HUES48 (cell line): ENCODE measurements around the gene U2AF2.

Experiments
- H3K27ac ChIP-seq: one replicate; pipeline ENCODE4 v1.7.0; 2013; ENCODE audit warnings: low read depth, low read length, inconsistent platforms
- H3K27me3 ChIP-seq: 2 replicates; pipeline ENCODE4 v1.6.1; 2013; ENCODE audit warnings: mild to moderate bottlenecking, low read length; ENCODE audit not compliant: control insufficient read depth, insufficient read depth
- H3K36me3 ChIP-seq: 2 replicates; pipeline ENCODE4 v1.6.1; 2013; ENCODE audit warnings: low read length; ENCODE audit not compliant: control insufficient read depth, insufficient read depth
- H3K4me1 ChIP-seq: 2 replicates; pipeline ENCODE4 v1.6.1; 2013; ENCODE audit warnings: mild to moderate bottlenecking, low read length; ENCODE audit not compliant: control insufficient read depth, insufficient read depth
- H3K4me3 ChIP-seq: 2 replicates; pipeline ENCODE4 v1.5.1; 2013; ENCODE audit warnings: mild to moderate bottlenecking, low read depth, low read length
- H3K9ac ChIP-seq: 2 replicates; pipeline ENCODE4 v1.6.1; 2013; ENCODE audit warnings: mild to moderate bottlenecking, low read depth, low read length, moderate library complexity
- H3K9me3 ChIP-seq: 2 replicates; pipeline ENCODE4 v1.6.1; 2013; ENCODE audit warnings: low read length; ENCODE audit not compliant: control insufficient read depth, insufficient read depth

U2AF2 gene

DNA sequence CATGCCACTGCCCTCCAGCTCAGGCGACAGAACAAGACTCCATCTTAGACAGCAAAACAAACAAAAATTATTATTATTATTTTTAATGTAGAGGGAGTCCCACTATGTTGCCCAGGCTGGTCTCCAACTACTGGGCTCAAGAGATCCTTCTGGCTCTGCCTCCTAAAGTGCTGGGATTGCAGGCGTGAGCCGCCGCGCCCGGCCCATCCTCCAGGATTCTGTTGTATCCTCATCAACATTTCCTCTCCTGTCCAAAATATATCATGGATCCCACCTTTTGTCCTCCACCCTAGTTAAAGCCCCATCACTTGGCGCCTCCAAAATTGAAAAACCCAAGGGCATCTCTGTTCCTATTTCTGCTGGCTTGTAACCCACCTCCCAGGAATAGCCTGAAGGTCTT, 31.7 kb upstream of the U2AF2 start:
- no peak overlapping the region for H3K9ac ChIP-seq
- H3K9me3 ChIP-seq = no peaks in the 10 kb centered on the region
- H3K27me3 ChIP-seq = no peaks in the 10 kb centered on the region
- H3K4me1 ChIP-seq = no peaks in the 10 kb centered on the region
- H3K27ac ChIP-seq = no peak overlapping the region
- peaks cover 13% of the 10 kb centered on the region for H3K36me3 ChIP-seq
- no peak overlapping the region for H3K4me3 ChIP-seq

DNA sequence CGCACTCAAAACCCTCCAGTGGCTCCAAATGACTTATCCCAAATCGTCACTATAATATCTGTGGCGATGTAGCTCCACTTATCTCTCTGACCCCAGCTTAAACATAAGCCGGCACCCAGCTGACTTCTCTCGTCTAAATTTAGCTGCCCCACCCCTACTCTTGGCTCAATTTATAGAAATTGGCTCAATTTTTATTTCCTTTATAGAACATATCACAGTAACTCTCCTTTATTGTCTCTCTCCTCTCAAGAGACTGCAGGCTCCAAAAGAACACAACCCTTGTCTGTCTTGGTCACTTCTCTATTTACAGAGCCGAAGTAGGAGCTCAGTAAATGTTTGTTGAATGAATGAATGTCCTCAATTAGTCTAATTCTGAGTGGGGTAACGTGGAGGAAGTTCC, 31.3 kb upstream of the U2AF2 start:
- Histone ChIP-seq H3K4me3 (peak overlapping the region; percentile 45), H3K9ac (no peak overlapping the region), H3K36me3 (peaks cover 13% of the 10 kb centered on the region), H3K9me3 (no peaks in the 10 kb centered on the region), H3K27me3 (no peaks in the 10 kb centered on the region), H3K27ac (no peak overlapping the region), H3K4me1 (no peaks in the 10 kb centered on the region)

DNA sequence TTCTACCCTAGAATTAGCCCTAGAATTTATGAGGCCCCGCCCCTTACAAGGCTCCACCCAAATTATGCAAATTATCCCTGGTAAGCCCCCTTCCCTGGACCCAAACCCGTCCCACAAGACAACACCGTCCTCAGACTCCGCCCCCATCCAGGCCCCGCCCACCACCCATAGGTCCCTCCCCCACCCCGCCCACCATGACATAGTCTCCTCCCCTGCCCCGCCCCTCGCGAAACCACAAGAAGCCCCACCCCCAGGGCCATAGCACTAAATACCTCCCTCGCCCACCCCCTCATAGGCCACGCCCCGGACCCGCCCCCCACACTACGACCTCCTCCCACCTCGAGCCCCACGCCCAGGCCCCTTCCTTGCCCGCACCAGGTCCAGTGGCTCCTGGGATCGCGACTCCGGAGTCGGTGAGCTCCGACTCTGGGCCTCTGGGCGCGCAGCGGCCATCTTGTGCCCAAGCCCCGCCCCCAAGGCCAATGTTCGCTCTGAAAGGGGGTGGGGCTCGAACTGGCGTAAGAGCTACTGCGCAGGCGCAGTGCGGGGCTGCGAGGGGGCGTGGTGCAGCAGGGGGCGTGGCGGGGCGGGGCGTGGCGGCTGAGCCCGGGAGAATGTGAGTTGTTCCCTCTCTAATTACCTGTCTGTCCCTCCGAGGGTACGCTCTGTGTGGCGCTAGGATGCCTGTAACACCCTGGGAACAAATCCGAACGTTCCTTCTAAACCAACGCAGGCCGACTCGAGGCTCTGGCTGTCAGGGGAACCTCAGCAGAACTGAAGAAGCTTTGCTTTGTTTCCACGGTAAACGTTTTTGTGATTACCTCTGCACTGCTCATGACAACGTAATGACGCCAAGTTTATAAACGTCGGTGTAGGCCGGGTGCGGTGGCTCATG, 30.5 kb upstream of the U2AF2 start, which contains the start of gene ZNF784:
Gene ZNF784 (minus strand): TSS at position 458 of the 895 bp plus-strand sequence. CDS start 5 bp downstream, at position 453.
- peak within 1 kb of the TSS; percentile 98 for H3K27ac ChIP-seq
- H3K27me3 ChIP-seq = no peaks in the 10 kb centered on the region
- H3K4me3 ChIP-seq = peak within 1 kb of the TSS; percentile 69
- no peaks in the 10 kb centered on the region for H3K9me3 ChIP-seq
- H3K36me3 ChIP-seq = peaks cover 13% of the 10 kb centered on the region
- H3K4me1 ChIP-seq = no peaks in the 10 kb centered on the region
- H3K9ac ChIP-seq = no peak within 1 kb of the TSS

DNA sequence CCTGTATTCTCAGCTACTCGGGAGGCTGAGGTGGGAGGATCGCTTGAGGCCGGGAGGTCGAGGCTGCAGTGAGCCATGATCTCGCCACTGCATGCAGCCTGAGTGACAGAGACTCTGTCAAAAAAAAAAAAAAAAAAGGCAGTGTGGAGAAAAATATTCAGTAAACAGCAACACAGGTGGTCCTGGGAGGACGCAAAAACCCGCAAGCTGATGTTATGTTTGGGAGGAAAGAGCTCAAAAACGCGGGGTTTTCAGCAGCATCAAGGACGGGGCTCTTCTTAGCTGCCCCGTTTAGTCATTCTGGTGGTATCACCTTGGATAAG, 29.9 kb upstream of the U2AF2 start:
- peak overlapping the region; percentile 98 for H3K27ac ChIP-seq
- H3K27me3 ChIP-seq = no peaks in the 10 kb centered on the region
- H3K36me3 ChIP-seq = peaks cover 13% of the 10 kb centered on the region
- H3K9me3 ChIP-seq = no peaks in the 10 kb centered on the region
- no peak overlapping the region for H3K9ac ChIP-seq
- peak overlapping the region; percentile 69 for H3K4me3 ChIP-seq
- no peaks in the 10 kb centered on the region for H3K4me1 ChIP-seq

DNA sequence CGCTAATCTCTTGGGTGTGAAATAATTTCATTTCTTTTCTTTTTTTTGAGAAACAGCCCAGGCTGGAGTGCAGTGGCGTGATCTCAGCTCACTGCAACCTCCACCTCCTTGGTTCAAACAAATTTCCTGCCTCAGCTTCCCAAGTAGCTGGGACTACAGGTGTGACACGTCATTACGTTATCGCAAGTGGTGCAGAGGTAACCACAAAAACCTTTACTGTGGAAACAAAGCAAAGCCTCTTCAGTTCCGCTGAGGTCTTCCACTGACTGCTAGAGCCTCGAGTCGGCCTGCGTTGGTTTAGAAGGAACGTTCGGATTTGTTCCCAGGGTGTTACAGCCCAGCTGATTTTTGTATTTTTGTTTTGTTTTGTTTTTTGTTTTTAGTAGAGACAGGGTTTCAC, 28.5 kb upstream of the U2AF2 start:
- H3K4me3 ChIP-seq = no peak overlapping the region
- H3K4me1 ChIP-seq = no peaks in the 10 kb centered on the region
- no peaks in the 10 kb centered on the region for H3K27me3 ChIP-seq

DNA sequence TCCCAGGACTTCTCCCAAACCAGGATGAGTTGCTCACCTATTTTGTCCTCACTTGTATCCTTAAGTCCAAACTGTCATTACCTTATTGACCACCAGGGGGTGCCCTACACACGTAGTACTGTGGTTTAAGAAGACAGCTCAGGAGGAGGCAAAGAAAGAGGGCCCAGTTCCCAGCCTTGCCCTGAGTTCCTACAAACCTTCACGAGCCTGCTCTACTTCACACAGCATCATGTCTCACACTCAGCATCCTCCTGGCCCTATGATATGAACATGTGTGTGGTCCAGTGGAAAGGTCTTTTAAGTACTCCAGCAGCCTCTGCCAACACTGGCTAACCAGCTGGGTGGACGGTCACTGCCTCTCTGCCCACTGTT, 22.4 kb upstream of the U2AF2 start:
- Histone ChIP-seq H3K9me3 (no peaks in the 10 kb centered on the region), H3K4me1 (peaks cover 6% of the 10 kb centered on the region), H3K4me3 (no peak overlapping the region), H3K27ac (no peak overlapping the region), H3K9ac (no peak overlapping the region), H3K36me3 (no peaks in the 10 kb centered on the region), H3K27me3 (no peaks in the 10 kb centered on the region)

More for the DNA sequence above, 28.5 kb upstream of the U2AF2 start:
- no peak overlapping the region for H3K27ac ChIP-seq
- H3K9ac ChIP-seq = no peak overlapping the region
- peaks cover 4% of the 10 kb centered on the region; the same call in 1 of the 2 replicates for H3K36me3 ChIP-seq
- no peaks in the 10 kb centered on the region for H3K9me3 ChIP-seq

DNA sequence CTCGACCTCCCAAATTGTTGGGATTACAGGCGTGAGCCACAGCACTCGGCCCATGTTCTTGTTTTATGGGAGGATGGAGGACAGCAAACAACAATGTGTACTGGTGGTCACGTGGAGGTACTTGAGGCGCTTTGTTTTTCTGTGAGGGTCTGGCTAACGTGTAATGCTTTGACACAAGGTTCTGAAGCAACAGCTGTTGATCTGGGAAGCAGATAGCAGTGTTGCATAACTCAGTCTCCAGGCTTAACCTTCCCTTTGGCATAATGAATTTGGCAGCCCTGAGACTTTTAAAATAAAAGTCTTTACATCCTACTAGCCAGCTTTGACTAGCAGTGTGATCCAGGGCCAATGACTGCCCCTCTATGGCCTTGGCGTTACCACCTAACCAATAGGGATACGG, 21.0 kb upstream of the U2AF2 start:
- no peak overlapping the region for H3K27ac ChIP-seq
- H3K36me3 ChIP-seq = no peaks in the 10 kb centered on the region
- H3K27me3 ChIP-seq = no peaks in the 10 kb centered on the region
- peaks cover 6% of the 10 kb centered on the region for H3K4me1 ChIP-seq
- no peaks in the 10 kb centered on the region for H3K9me3 ChIP-seq
- no peak overlapping the region for H3K4me3 ChIP-seq
- H3K9ac ChIP-seq = no peak overlapping the region

DNA sequence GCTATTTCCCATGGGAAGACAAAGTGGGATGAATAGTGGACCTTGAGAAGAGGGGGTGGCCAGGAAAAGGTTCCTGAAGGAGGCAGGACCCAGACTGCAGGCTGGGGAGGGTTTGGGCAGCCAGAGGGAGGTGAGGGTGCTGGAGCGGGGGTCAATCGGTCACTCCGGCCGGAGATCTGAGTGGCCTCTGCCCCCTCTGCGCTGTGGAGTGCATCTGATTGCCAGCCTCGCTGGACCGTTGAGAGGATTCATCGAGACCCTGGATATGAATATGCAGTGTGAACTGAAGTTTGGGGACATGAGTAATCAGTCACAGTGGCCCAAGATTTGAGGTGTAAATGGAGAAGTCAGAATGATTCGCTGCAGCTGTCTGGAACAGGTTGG, 19.5 kb upstream of the U2AF2 start:
- Histone ChIP-seq H3K9me3 (no peaks in the 10 kb centered on the region), H3K27me3 (no peaks in the 10 kb centered on the region), H3K4me1 (peaks cover 8% of the 10 kb centered on the region), H3K27ac (peak overlapping the region; percentile 63), H3K4me3 (peak overlapping the region; percentile 88), H3K9ac (peak overlapping the region; percentile 91), H3K36me3 (no peaks in the 10 kb centered on the region)

DNA sequence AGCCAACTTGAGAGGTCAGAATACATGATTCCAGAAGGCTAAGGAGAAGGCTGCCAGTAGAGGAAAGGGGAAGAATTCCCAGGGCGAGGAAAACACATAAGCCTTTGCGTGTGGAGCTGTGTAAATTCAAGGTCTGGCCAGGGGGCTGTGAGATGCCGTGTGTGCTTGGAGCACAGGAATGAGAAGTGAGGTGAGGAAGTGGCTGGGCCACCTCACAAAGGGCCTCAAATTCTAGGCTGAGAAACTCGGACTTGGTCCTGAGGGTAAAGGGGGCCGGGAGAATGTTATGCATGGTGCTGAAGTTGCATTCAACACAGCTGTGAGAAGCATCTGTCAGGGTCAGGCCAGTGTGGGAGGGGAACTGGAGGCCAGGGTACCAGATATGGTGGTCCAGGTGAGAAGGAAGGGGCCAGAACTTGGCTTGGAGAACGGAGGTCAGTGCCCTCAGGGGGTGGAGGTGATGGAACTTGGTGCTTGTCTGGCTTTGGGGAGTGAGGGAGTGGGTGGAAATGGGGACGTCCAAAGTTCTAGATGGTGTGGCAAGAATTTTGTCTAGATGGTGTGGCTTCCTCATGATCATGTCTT, 18.9 kb upstream of the U2AF2 start:
- no peaks in the 10 kb centered on the region for H3K36me3 ChIP-seq
- peak overlapping the region; percentile 91 for H3K9ac ChIP-seq
- H3K4me3 ChIP-seq = peak overlapping the region; percentile 88
- H3K9me3 ChIP-seq = no peaks in the 10 kb centered on the region
- no peaks in the 10 kb centered on the region for H3K27me3 ChIP-seq
- H3K4me1 ChIP-seq = peaks cover 9% of the 10 kb centered on the region
- H3K27ac ChIP-seq = no peak overlapping the region

DNA sequence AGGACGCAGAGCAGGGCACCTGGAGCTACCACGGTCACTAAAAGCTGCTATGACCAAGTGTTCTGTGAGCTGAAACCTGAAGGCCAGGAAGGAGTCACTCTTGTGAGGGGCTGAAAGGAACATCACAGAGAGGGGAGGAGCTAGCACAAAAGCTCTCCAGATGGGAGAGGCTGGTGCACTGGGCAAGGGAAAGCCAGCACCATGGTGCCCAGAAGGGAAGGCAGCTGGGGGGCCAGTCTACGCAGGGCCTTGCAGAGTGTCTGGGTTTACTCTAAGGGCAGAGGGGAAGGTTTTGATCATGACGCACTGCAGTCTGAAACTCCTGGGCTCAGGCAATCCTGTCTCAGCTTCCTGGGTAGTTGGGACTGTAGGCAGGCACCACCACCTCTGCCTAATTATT, 18.1 kb upstream of the U2AF2 start:
- Histone ChIP-seq H3K27me3 (no peaks in the 10 kb centered on the region), H3K4me1 (peaks cover 9% of the 10 kb centered on the region), H3K9ac (no peak overlapping the region), H3K27ac (no peak overlapping the region), H3K4me3 (no peak overlapping the region), H3K36me3 (no peaks in the 10 kb centered on the region), H3K9me3 (no peaks in the 10 kb centered on the region)

DNA sequence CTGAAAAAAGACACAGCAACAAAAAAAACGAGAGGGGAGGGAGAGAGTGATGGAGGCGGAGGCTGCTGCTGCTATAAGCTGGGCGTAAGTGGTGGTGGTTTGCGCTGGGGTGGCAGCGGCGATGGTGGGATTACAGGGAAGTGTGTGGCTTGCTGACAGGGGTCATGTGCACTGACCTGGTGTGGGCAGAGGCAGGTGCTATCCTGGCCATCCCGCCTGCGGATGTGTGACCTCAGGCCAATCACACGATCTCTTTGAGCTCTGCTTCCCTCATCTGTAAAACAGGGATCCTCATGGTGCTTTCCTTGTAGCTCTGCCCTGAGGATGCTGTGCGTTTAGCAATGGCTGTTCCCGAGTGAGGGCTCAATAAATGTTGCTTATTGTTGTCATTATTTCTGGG, 17.3 kb upstream of the U2AF2 start:
- Histone ChIP-seq H3K4me1 (peaks cover 9% of the 10 kb centered on the region), H3K36me3 (no peaks in the 10 kb centered on the region), H3K4me3 (no peak overlapping the region), H3K27ac (no peak overlapping the region), H3K9ac (no peak overlapping the region), H3K27me3 (no peaks in the 10 kb centered on the region), H3K9me3 (no peaks in the 10 kb centered on the region)
